Peyer's patch (tissue), 4 donors: Measurements from ENCODE around the gene SPG11.

Experiments
- POLR2A ChIP-seq, 2 donors: fragments of 450-650 bp; IDR thresholded peaks; one replicate each; pipeline ENCODE4 v1.5.1; 2017; ENCODE audit warnings: antibody characterized with exemption in 2 of 2, mild to moderate bottlenecking in 2 of 2, moderate library complexity in 2 of 2
- TF ChIP-seq, protein P1 (sequence below), 6 experiments: fragments of 450-650 bp in 4 of 6; fragments of 200-600 bp in 2 of 6; sonication (generic) in 1 of 6; IDR thresholded peaks; one replicate each; pipeline ENCODE4 v1.5.1; 2017 to 2019; ENCODE audit warnings: antibody characterized with exemption in 6 of 6, mild to moderate bottlenecking in 3 of 6, moderate library complexity in 1 of 6

GRCh38 chr15:44675911-44676310 is 12.4 kb upstream of the SPG11 start:
- no peak for TF ChIP-seq POLR2A (IDR thresholded peaks at IDR 0.05)
- TF ChIP-seq, protein P1, sequence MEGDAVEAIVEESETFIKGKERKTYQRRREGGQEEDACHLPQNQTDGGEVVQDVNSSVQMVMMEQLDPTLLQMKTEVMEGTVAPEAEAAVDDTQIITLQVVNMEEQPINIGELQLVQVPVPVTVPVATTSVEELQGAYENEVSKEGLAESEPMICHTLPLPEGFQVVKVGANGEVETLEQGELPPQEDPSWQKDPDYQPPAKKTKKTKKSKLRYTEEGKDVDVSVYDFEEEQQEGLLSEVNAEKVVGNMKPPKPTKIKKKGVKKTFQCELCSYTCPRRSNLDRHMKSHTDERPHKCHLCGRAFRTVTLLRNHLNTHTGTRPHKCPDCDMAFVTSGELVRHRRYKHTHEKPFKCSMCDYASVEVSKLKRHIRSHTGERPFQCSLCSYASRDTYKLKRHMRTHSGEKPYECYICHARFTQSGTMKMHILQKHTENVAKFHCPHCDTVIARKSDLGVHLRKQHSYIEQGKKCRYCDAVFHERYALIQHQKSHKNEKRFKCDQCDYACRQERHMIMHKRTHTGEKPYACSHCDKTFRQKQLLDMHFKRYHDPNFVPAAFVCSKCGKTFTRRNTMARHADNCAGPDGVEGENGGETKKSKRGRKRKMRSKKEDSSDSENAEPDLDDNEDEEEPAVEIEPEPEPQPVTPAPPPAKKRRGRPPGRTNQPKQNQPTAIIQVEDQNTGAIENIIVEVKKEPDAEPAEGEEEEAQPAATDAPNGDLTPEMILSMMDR (IDR thresholded peaks at IDR 0.05): no peak
